ENCODE data around the gene PIK3CA.

GRCh38 chr3:179156170-179156569 is 8.0 kb downstream of the PIK3CA start:
- TF ChIP-seq TAF1 (IDR thresholded peaks at IDR 0.05; ENCODE audit: borderline replicate concordance, insufficient read depth, low read length) (no peak), POLR2AphosphoS5 (IDR thresholded peaks at IDR 0.05; ENCODE audit: low read depth, low read length) (no peak)
